ENCODE measurements around the gene COG5.

DNA sequence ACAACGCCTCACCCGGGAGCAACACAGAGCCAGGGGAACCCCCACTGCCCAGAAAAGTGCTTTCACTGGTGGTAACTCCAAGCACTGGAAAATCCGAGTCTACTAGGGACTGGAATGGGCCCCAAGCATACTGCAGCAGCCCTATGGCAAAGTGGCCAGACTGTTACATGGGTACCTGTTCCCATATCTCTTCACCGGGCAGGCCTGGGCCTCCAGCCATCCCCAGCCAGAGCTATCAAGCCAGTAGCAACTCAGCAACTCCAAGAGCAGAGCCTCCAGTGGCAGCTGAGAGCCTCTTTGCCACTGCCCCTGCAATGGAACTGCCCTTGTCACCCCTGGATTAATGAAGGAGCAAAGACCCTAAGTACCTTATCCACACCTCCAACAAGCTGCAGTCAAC is 321.5 kb downstream of the COG5 start:
- TF ChIP-seq, protein P1, sequence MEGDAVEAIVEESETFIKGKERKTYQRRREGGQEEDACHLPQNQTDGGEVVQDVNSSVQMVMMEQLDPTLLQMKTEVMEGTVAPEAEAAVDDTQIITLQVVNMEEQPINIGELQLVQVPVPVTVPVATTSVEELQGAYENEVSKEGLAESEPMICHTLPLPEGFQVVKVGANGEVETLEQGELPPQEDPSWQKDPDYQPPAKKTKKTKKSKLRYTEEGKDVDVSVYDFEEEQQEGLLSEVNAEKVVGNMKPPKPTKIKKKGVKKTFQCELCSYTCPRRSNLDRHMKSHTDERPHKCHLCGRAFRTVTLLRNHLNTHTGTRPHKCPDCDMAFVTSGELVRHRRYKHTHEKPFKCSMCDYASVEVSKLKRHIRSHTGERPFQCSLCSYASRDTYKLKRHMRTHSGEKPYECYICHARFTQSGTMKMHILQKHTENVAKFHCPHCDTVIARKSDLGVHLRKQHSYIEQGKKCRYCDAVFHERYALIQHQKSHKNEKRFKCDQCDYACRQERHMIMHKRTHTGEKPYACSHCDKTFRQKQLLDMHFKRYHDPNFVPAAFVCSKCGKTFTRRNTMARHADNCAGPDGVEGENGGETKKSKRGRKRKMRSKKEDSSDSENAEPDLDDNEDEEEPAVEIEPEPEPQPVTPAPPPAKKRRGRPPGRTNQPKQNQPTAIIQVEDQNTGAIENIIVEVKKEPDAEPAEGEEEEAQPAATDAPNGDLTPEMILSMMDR (conservative IDR thresholded peaks at IDR 0.05; ENCODE audit: low read depth, low read length) = no peak
- no peak for TF ChIP-seq POLR2A (IDR thresholded peaks at IDR 0.05; ENCODE audit: low read depth, low read length)
- TF ChIP-seq RAD21 (IDR thresholded peaks at IDR 0.05; ENCODE audit: low read length) = no peak
- no peak for TF ChIP-seq FOS (IDR thresholded peaks at IDR 0.05; ENCODE audit: low read depth, low read length)
- no peak for TF ChIP-seq CEBPB (IDR thresholded peaks at IDR 0.05; ENCODE audit: low read depth, low read length)
- TF ChIP-seq NFE2L2 (IDR thresholded peaks at IDR 0.05; ENCODE audit: low read depth, low read length) = no peak
- TF ChIP-seq BHLHE40 (IDR thresholded peaks at IDR 0.05; ENCODE audit: low read depth, low read length) = no peak
- no peak for TF ChIP-seq MXI1 (IDR thresholded peaks at IDR 0.05; ENCODE audit: borderline replicate concordance, low read depth, low read length)
- TF ChIP-seq RCOR1 (IDR thresholded peaks at IDR 0.05; ENCODE audit: insufficient replicate concordance, low read length) = no peak
- no peak for TF ChIP-seq MAFK (IDR thresholded peaks at IDR 0.05; ENCODE audit: low read depth, low read length)
- no peak for TF ChIP-seq SMC3 (IDR thresholded peaks at IDR 0.05; ENCODE audit: low read depth, low read length)

Measured in IMR-90 (cell line).